Transverse colon (tissue), 4 donors: Measurements from ENCODE around the gene GRK4. TPM values are rescaled to one million over a fixed set of nuclear protein-coding genes. Genes with fewer than 3 reads are reported as not detected.

Experiments
- DNase-seq: peaks from one replicate; pipeline ENCODE4 v3.0.0-alpha.2; 2019
- H3K27ac ChIP-seq, 4 donors: fragments of 200-600 bp; sonication (generic); 2 replicates each; pipeline ENCODE4 v1.5.1; 2016 to 2018; ENCODE audit warnings: inconsistent platforms in 4 of 4
- H3K27me3 ChIP-seq: fragments of 200-600 bp; sonication (generic); 2 replicates; pipeline ENCODE4 v1.5.1; 2017; ENCODE audit warnings: inconsistent platforms
- H3K36me3 ChIP-seq, 4 donors: fragments of 200-600 bp; sonication (generic); 2 replicates each; pipeline ENCODE4 v1.5.1; 2017 to 2019; ENCODE audit warnings: inconsistent platforms in 4 of 4
- H3K4me1 ChIP-seq, 4 donors: fragments of 200-600 bp; sonication (generic); 2 replicates each; pipeline ENCODE4 v1.5.1; 2017 to 2020; ENCODE audit warnings: inconsistent platforms in 4 of 4
- H3K4me3 ChIP-seq, 4 donors: fragments of 200-600 bp; sonication (generic); 1 replicate in 1 of 4; 2 replicates in 3 of 4; pipeline versions ENCODE4 v1.5.1 to v1.6.1; 2017 to 2019; ENCODE audit warnings: inconsistent platforms in 4 of 4
- H3K9me3 ChIP-seq, 2 donors: fragments of 200-600 bp; sonication (generic); 2 replicates each; pipeline ENCODE4 v1.5.1; 2017 to 2019; ENCODE audit warnings: inconsistent platforms in 2 of 2
- CTCF ChIP-seq, 5 experiments: fragments of 200-600 bp in 3 of 5; fragments of 450-650 bp in 2 of 5; sonication (generic) in 3 of 5; IDR thresholded peaks; 1 replicate in 2 of 5; 2 replicates in 3 of 5; pipeline ENCODE4 v1.5.1; 2016 to 2017; ENCODE audit warnings: antibody characterized with exemption in 5 of 5, inconsistent platforms in 3 of 5, mild to moderate bottlenecking in 2 of 5, moderate library complexity in 1 of 5
- EP300 ChIP-seq: sonication (generic); formaldehyde crosslinking; IDR thresholded peaks from one replicate; pipeline ENCODE4 v1.6.1; 2017; ENCODE audit warnings: antibody characterized with exemption, low read depth
- POLR2A ChIP-seq: fragments of 450-650 bp; IDR thresholded peaks from one replicate; pipeline ENCODE4 v1.6.1; 2016; ENCODE audit warnings: antibody characterized with exemption, mild to moderate bottlenecking, moderate library complexity
- POLR2AphosphoS5 ChIP-seq, 3 donors: sonication (generic); formaldehyde crosslinking; IDR thresholded peaks; one replicate each; pipeline ENCODE4 v1.6.1; 2016; ENCODE audit warnings: antibody characterized with exemption in 3 of 3
- WGBS, 2 donors: methylation state at CpG; one replicate each; pipeline ENCODE4 v1.1.5; 2018; ENCODE audit warnings: low coverage in 1 of 2; 5-methylcytosine and 5-hydroxymethylcytosine counted together
- in situ Hi-C, 4 donors: fragments of 200-750 bp; cut with MboI; loops; one replicate each; pipeline versions ENCODE4 v1.15.0 to v1.15.1; 2017; ENCODE audit warnings: low sequenced_read_pairs in 3 of 4, low pct_ligation_motif_present in 1 of 4, low pct_unique_long_range_greater_than_20kb in 1 of 4
- intact Hi-C: fragments of 100-400 bp; cut with DNase I; formaldehyde crosslinking; loops from one replicate; pipeline ENCODE4 v1.15.1; 2023; ENCODE audit warnings: low total_unique reads
- total RNA-seq, 4 donors: library from RNA; depleted of rRNA; stranded (reverse); fragments of >200 nt; gene quantifications; one replicate each; pipeline ENCODE4 v1.1.0, GENCODE V29; 2016

Gene GRK4
- total RNA-seq, 4 donors from 2014 or later, result 2.5 to 7.9 (median 4.1) TPM

GRCh38 chr4:3077796-3078195 is 114.4 kb downstream of the GRK4 start:
- Histone ChIP-seq H3K27me3 (no peaks in the 10 kb centered on the region), H3K4me3 (no peak overlapping the region), H3K9me3 (no peaks in the 10 kb centered on the region), H3K4me1 (peaks cover 9 to 25% (median 23%) of the 10 kb centered on the region in 4 donors), H3K27ac (no peak overlapping the region), H3K36me3 (no peaks in the 10 kb centered on the region)
- intact Hi-C loops, result no loop called here
- WGBS, 2 donors, result 33 to 63% methylated on average over 1 to 2 of the region's 2 CpGs
- no peak for TF ChIP-seq POLR2AphosphoS5 (IDR thresholded peaks at IDR 0.05)
- TF ChIP-seq CTCF (IDR thresholded peaks at IDR 0.05), result no peak
- no peak for TF ChIP-seq POLR2A
- no peak for TF ChIP-seq EP300
- DNase-seq, result no peak
- in situ Hi-C loops, result no loop called here

GRCh38 chr4:3079694-3080123 is 116.3 kb downstream of the GRK4 start:
- no peak overlapping the region for H3K4me3 ChIP-seq
- intact Hi-C loops, result no loop called here
- H3K4me1 ChIP-seq, result peaks cover 9 to 34% (median 23%) of the 10 kb centered on the region in 4 donors
- no peaks in the 10 kb centered on the region for H3K27me3 ChIP-seq
- no peaks in the 10 kb centered on the region for H3K36me3 ChIP-seq
- H3K9me3 ChIP-seq, result no peaks in the 10 kb centered on the region
- in situ Hi-C loops, result no loop called here
- 33 to 83% methylated on average over 1 to 6 of the region's 6 CpGs for WGBS, 2 donors
- no peak overlapping the region for H3K27ac ChIP-seq
- no peak for DNase-seq
- no peak for TF ChIP-seq POLR2AphosphoS5 (IDR thresholded peaks at IDR 0.05)
- TF ChIP-seq EP300, result no peak
- no peak for TF ChIP-seq POLR2A
- TF ChIP-seq CTCF (IDR thresholded peaks at IDR 0.05), result no peak

DNA sequence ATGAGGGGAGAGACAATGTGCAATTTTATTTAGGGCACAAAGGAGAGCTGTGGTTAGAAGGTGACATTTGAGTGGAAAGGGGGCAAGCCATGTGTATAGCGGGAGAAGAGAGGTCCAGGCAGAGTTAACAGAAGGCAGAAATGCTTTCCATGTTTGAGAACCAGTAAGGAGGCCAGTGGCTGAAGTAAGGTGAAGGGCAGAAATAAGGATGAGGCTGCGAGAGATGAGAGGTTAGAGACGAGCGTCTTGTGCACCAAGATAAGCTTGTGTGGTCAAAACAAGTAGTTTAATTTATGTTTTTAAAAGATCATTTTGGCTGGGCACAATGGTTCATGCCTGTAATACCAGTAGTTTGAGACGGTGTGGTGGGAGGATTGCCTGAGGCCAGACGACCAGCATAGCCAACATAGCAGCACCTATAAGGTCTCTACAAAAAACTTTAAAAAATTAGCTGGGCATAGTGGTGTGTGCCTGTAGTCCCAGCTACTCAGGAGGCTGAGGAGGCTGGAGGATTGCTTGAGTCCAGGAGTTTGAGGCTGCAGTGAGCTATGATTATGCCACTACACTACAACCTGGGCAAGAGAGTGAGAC is 119.6 kb downstream of the GRK4 start:
- intact Hi-C loops, result no loop called here
- Histone ChIP-seq H3K27ac (no peak overlapping the region), H3K4me1 (peaks cover 0 to 21% (median 10%) of the 10 kb centered on the region in 4 donors), H3K9me3 (no peaks in the 10 kb centered on the region), H3K36me3 (peaks cover 0 to 1% (median 0%) of the 10 kb centered on the region in 4 donors), H3K27me3 (no peaks in the 10 kb centered on the region), H3K4me3 (no peak overlapping the region)
- in situ Hi-C loops, result no loop called here
- 80 to 85% methylated on average over 5 to 6 of the region's 6 CpGs for WGBS, 2 donors
- DNase-seq, result no peak
- TF ChIP-seq EP300, result no peak
- TF ChIP-seq CTCF (IDR thresholded peaks at IDR 0.05), result no peak
- TF ChIP-seq POLR2AphosphoS5 (IDR thresholded peaks at IDR 0.05), result no peak
- TF ChIP-seq POLR2A, result no peak

GRCh38 chr4:3083732-3084131 is 120.4 kb downstream of the GRK4 start:
- peaks cover 0 to 8% (median 2%) of the 10 kb centered on the region in 4 donors for H3K36me3 ChIP-seq
- in situ Hi-C loops, result no loop called here
- H3K9me3 ChIP-seq, result no peaks in the 10 kb centered on the region
- TF ChIP-seq POLR2AphosphoS5 (IDR thresholded peaks at IDR 0.05), result no peak
- no peak for TF ChIP-seq CTCF (IDR thresholded peaks at IDR 0.05)
- TF ChIP-seq EP300, result no peak
- no peak for TF ChIP-seq POLR2A
- peaks cover 0 to 21% (median 9%) of the 10 kb centered on the region in 4 donors for H3K4me1 ChIP-seq
- WGBS, 2 donors, result 16 to 62% methylated on average over 1 of the region's 1 CpG
- intact Hi-C loops, result no loop called here
- H3K27me3 ChIP-seq, result no peaks in the 10 kb centered on the region
- peak overlapping the region in 1 of 4 donors; percentile 3 for H3K27ac ChIP-seq
- no peak overlapping the region for H3K4me3 ChIP-seq
- DNase-seq, result no peak
